Ascending aorta (tissue), 2 donors: ENCODE data around the gene RTN4. TPM values are rescaled to one million over a fixed set of nuclear protein-coding genes. Genes with fewer than 3 reads are reported as not detected.

ENCODE experiments used
- DNase-seq, 2 donors: peaks; one replicate each; pipeline ENCODE4 v3.0.0-alpha.2; 2019; ENCODE audit warnings: low spot score in 2 of 2
- H3K27ac ChIP-seq, 2 donors: fragments of 200-600 bp; sonication (generic); one replicate each; pipeline ENCODE4 v1.5.1; 2016 to 2017; ENCODE audit warnings: mild to moderate bottlenecking in 1 of 2
- H3K27me3 ChIP-seq: fragments of 200-600 bp; sonication (generic); one replicate; pipeline ENCODE4 v1.5.1; 2017
- H3K36me3 ChIP-seq, 2 donors: fragments of 200-600 bp; sonication (generic); one replicate each; pipeline ENCODE4 v1.5.1; 2016
- H3K4me1 ChIP-seq, 2 donors: fragments of 200-600 bp; sonication (generic); one replicate each; pipeline ENCODE4 v1.5.1; 2016 to 2017; ENCODE audit warnings: mild to moderate bottlenecking in 1 of 2
- H3K4me3 ChIP-seq, 2 donors: fragments of 200-600 bp; sonication (generic); one replicate each; pipeline ENCODE4 v1.5.1; 2016 to 2017; ENCODE audit warnings: mild to moderate bottlenecking in 1 of 2
- H3K9me3 ChIP-seq, 2 donors: fragments of 200-600 bp; sonication (generic); one replicate each; pipeline ENCODE4 v1.5.1; 2016
- CTCF ChIP-seq, 3 experiments: fragments of 200-600 bp in 2 of 3; fragments of 450-650 bp in 1 of 3; sonication (generic) in 2 of 3; IDR thresholded peaks; one replicate each; pipeline ENCODE4 v1.5.1; 2016 to 2019; ENCODE audit warnings: antibody characterized with exemption in 3 of 3, mild to moderate bottlenecking in 1 of 3, moderate library complexity in 1 of 3
- intact Hi-C: fragments of 100-400 bp; cut with DNase I; formaldehyde crosslinking; loops from one replicate; pipeline ENCODE4 v1.15.1; 2023
- total RNA-seq: library from RNA; depleted of rRNA; stranded (reverse); fragments of >200 nt; gene quantifications from one replicate; pipeline ENCODE4 v1.1.0, GENCODE V29; 2016

Gene RTN4
- total RNA-seq, 1 donor from 2014 or later: 296 TPM

DNA sequence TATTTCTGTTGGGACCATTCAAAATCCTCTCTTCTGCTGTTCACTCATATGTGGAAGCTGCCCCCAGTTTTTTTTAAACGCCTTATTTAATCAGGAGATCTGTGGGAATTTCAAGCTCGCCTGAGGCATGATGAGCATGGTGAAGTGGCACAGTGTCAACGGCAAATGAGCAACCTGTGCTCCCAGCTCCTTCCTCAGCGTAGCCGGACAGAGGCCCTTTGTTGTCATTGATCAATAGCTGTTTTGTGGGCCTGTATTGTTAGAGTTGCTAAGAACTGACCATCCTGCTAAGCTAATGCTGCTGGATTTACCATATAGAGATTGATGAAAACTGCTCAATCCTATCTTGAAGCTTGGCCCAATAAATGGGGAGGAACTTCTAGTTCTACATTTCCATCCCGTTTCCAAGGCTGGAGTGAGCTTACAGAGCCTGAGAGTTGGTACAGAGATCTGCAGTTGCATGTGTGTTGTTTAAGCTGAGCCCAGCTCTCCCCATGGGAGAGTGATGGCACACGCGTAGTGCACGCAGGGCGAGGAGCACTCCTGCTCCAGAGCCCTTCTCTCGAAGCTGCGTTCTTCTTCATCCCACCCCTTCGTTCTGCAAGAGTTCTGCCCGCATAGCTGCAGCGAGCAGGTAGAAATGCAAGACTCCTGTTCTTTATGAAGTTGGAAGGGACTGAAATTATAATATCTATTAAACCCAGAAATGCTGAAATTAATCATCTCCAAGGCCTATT is 108.8 kb downstream of the RTN4 start:
- H3K27me3 ChIP-seq: no peaks in the 10 kb centered on the region
- no peak for DNase-seq
- H3K9me3 ChIP-seq: no peaks in the 10 kb centered on the region
- intact Hi-C loops: no loop called here
- H3K36me3 ChIP-seq: no peaks in the 10 kb centered on the region
- H3K27ac ChIP-seq: no peak overlapping the region
- no peak overlapping the region for H3K4me3 ChIP-seq
- H3K4me1 ChIP-seq: peaks cover 0 to 10% of the 10 kb centered on the region in 2 donors
- no peak for TF ChIP-seq CTCF (IDR thresholded peaks at IDR 0.05)

GRCh38 chr2:54940723-54941122 is 109.5 kb downstream of the RTN4 start:
- intact Hi-C loops: no loop called here
- no peak overlapping the region for H3K27ac ChIP-seq
- H3K36me3 ChIP-seq: no peaks in the 10 kb centered on the region
- no peaks in the 10 kb centered on the region for H3K9me3 ChIP-seq
- no peak for DNase-seq
- H3K27me3 ChIP-seq: no peaks in the 10 kb centered on the region
- no peak for TF ChIP-seq CTCF (IDR thresholded peaks at IDR 0.05)
- peaks cover 0 to 5% of the 10 kb centered on the region in 2 donors for H3K4me1 ChIP-seq
- H3K4me3 ChIP-seq: no peak overlapping the region

- Histone ChIP-seq H3K4me1 (no peaks in the 10 kb centered on the region), H3K4me3 (no peak overlapping the region), H3K9me3 (no peaks in the 10 kb centered on the region), H3K36me3 (no peaks in the 10 kb centered on the region), H3K27ac (no peak overlapping the region), H3K27me3 (no peaks in the 10 kb centered on the region)
- no peak for TF ChIP-seq CTCF (IDR thresholded peaks at IDR 0.05)
- no peak for DNase-seq
- intact Hi-C loops: no loop called here
These were observed 110.7 kb downstream of the RTN4 start for GRCh38 chr2:54939446-54940118.

DNA sequence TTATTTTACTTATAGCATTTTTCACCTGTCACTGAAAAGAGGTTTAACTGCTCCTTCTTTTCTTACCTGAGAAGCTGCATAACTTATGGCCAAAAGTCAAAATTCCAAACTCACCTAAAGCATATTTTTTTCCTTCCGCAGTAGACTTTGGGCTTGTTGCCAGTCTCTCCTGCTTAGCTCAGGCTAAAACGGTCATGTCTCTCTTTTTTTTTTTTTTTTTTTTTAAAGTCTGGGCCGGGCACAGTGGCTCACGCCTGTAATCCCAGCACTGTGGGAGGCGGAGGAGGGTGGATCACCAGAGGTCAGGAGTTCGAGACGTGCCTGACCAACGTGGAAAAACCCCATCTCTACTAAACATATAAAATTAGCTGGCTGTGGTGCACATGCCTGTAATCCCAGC is 113.5 kb downstream of the RTN4 start:
- Histone ChIP-seq H3K4me1 (no peaks in the 10 kb centered on the region), H3K36me3 (no peaks in the 10 kb centered on the region), H3K27ac (no peak overlapping the region), H3K9me3 (no peaks in the 10 kb centered on the region), H3K27me3 (no peaks in the 10 kb centered on the region), H3K4me3 (no peak overlapping the region)
- intact Hi-C loops: no loop called here
- no peak for TF ChIP-seq CTCF (IDR thresholded peaks at IDR 0.05)
- DNase-seq: no peak

GRCh38 chr2:54935389-54935788 is 114.9 kb downstream of the RTN4 start:
- intact Hi-C loops: no loop called here
- H3K4me1 ChIP-seq: no peaks in the 10 kb centered on the region
- no peaks in the 10 kb centered on the region for H3K9me3 ChIP-seq
- H3K27ac ChIP-seq: no peak overlapping the region
- no peak for TF ChIP-seq CTCF (IDR thresholded peaks at IDR 0.05)
- no peak overlapping the region for H3K4me3 ChIP-seq
- no peak for DNase-seq
- no peaks in the 10 kb centered on the region for H3K36me3 ChIP-seq
- no peaks in the 10 kb centered on the region for H3K27me3 ChIP-seq
